H9 (cell line): ENCODE measurements around the gene CEP192. TPM values are rescaled to one million over a fixed set of nuclear protein-coding genes. Genes with fewer than 3 reads are reported as not detected.

Experiments used
- DNase-seq: peaks from one replicate; pipeline ENCODE4 v3.0.0-alpha.2; 2017
- H2AFZ ChIP-seq: one replicate; pipeline ENCODE4 v1.6.1; 2013; ENCODE audit warnings: mild to moderate bottlenecking, low read length, control low read depth, moderate library complexity
- H2AK5ac ChIP-seq: 2 replicates; pipeline ENCODE4 v1.6.1; 2013; ENCODE audit warnings: low read length, control low read depth, mixed read lengths; ENCODE audit not compliant: insufficient read length
- H2BK120ac ChIP-seq: one replicate; pipeline ENCODE4 v1.6.1; 2013; ENCODE audit warnings: low read depth, mild to moderate bottlenecking, low read length, control low read depth, inconsistent platforms; ENCODE audit not compliant: poor library complexity, severe bottlenecking
- H2BK12ac ChIP-seq: 2 replicates; pipeline ENCODE4 v1.6.1; 2013; ENCODE audit warnings: low read length, control low read depth, mixed read lengths, low read depth; ENCODE audit not compliant: insufficient read length
- H2BK15ac ChIP-seq: 2 replicates; pipeline ENCODE4 v1.6.1; 2013; ENCODE audit warnings: low read depth, low read length, control low read depth
- H2BK20ac ChIP-seq: one replicate; pipeline ENCODE4 v1.6.1; 2013; ENCODE audit warnings: low read depth, mild to moderate bottlenecking, low read length, control low read depth, inconsistent platforms; ENCODE audit not compliant: poor library complexity, severe bottlenecking
- H2BK5ac ChIP-seq: 2 replicates; pipeline ENCODE4 v1.6.1; 2013; ENCODE audit warnings: low read length, control low read depth, mixed read lengths; ENCODE audit not compliant: insufficient read length
- H3K14ac ChIP-seq: 2 replicates; pipeline ENCODE4 v1.6.1; 2013; ENCODE audit warnings: low read length, control low read depth; ENCODE audit not compliant: insufficient read depth
- H3K18ac ChIP-seq: 2 replicates; pipeline ENCODE4 v1.6.1; 2013; ENCODE audit warnings: low read depth, mild to moderate bottlenecking, mixed read lengths, low read length, control low read depth; ENCODE audit not compliant: insufficient read length
- H3K23ac ChIP-seq: 2 replicates; pipeline ENCODE4 v1.6.1; 2013; ENCODE audit warnings: low read length, control low read depth, mixed read lengths, low read depth; ENCODE audit not compliant: insufficient read length
- H3K23me2 ChIP-seq: 2 replicates; pipeline ENCODE4 v1.6.1; 2013; ENCODE audit warnings: low read depth, mild to moderate bottlenecking, mixed read lengths, low read length, control low read depth; ENCODE audit not compliant: insufficient read length, poor library complexity, severe bottlenecking
- H3K27ac ChIP-seq: 2 replicates; pipeline ENCODE4 v1.5.1; 2013; ENCODE audit warnings: low read length, control low read depth, mixed read lengths, low read depth; ENCODE audit not compliant: insufficient read length
- H3K27me3 ChIP-seq: 2 replicates; pipeline ENCODE4 v1.6.1; 2013; ENCODE audit warnings: low read length, control low read depth, inconsistent platforms; ENCODE audit not compliant: insufficient read depth
- H3K4ac ChIP-seq: 2 replicates; pipeline ENCODE4 v1.6.1; 2013; ENCODE audit warnings: low read depth, mild to moderate bottlenecking, control low read depth, inconsistent platforms, low read length, moderate library complexity
- H3K4me1 ChIP-seq: 2 replicates; pipeline ENCODE4 v1.6.1; 2013; ENCODE audit warnings: low read length, control low read depth, inconsistent platforms; ENCODE audit not compliant: insufficient read depth
- H3K4me2 ChIP-seq: 2 replicates; pipeline ENCODE4 v1.6.1; 2013; ENCODE audit warnings: low read length, control low read depth, mixed read lengths; ENCODE audit not compliant: insufficient read length, insufficient read depth
- H3K56ac ChIP-seq: 2 replicates; pipeline ENCODE4 v1.6.1; 2013; ENCODE audit warnings: low read depth, mild to moderate bottlenecking, mixed read lengths, low read length, control low read depth; ENCODE audit not compliant: insufficient read length
- H3K79me1 ChIP-seq: 2 replicates; pipeline ENCODE4 v1.6.1; 2013; ENCODE audit warnings: low read depth, mild to moderate bottlenecking, moderate library complexity, low read length, control low read depth, inconsistent platforms; ENCODE audit not compliant: insufficient read depth, poor library complexity, severe bottlenecking
- H3K79me2 ChIP-seq: 2 replicates; pipeline ENCODE4 v1.6.1; 2013; ENCODE audit warnings: low read length, control low read depth, inconsistent platforms; ENCODE audit not compliant: insufficient read depth
- H3K9ac ChIP-seq: 2 replicates; pipeline ENCODE4 v1.6.1; 2013; ENCODE audit warnings: low read length, control low read depth, mixed read lengths; ENCODE audit not compliant: insufficient read length; ENCODE audit errors: extremely low read depth
- H3K9me3 ChIP-seq: one replicate; pipeline ENCODE4 v1.6.1; 2013; ENCODE audit warnings: low read depth, low read length, inconsistent platforms; ENCODE audit not compliant: control insufficient read depth
- H3T11ph ChIP-seq: one replicate; pipeline ENCODE4 v1.6.1; 2013; ENCODE audit warnings: mild to moderate bottlenecking, low read length, control low read depth, inconsistent platforms
- H4K20me1 ChIP-seq: one replicate; pipeline ENCODE4 v1.6.1; 2013; ENCODE audit not compliant: control insufficient read depth, insufficient read length, insufficient read depth
- H4K5ac ChIP-seq: 2 replicates; pipeline ENCODE4 v1.6.1; 2013; ENCODE audit warnings: low read depth, mild to moderate bottlenecking, mixed read lengths, low read length, control low read depth; ENCODE audit not compliant: insufficient read length
- H4K8ac ChIP-seq: replicated peaks from 2 replicates; pipeline ENCODE4 v1.6.1; 2013; ENCODE audit warnings: low read length, control low read depth, mixed read lengths, low read depth; ENCODE audit not compliant: insufficient read length
- H4K91ac ChIP-seq: 2 replicates; pipeline ENCODE4 v1.6.1; 2013; ENCODE audit warnings: low read depth, mild to moderate bottlenecking, moderate library complexity, mixed read lengths, low read length, control low read depth; ENCODE audit not compliant: insufficient read length
- H3K27ac Mint-ChIP-seq, 3 experiments: 2 replicates in 2 of 3; 3 replicates in 1 of 3; pipeline ENCODE4 v1.8.0; 2020 to 2021; ENCODE audit warnings: mixed read lengths in 3 of 3, mild to moderate bottlenecking in 1 of 3, moderate library complexity in 1 of 3
- H3K27me3 Mint-ChIP-seq: 2 replicates; pipeline ENCODE4 v1.8.0; 2021; ENCODE audit warnings: low read depth, mild to moderate bottlenecking, moderate library complexity, mixed read lengths
- H3K36me3 Mint-ChIP-seq, 3 experiments: 2 replicates in 2 of 3; 3 replicates in 1 of 3; pipeline ENCODE4 v1.8.0; 2020 to 2021; ENCODE audit warnings: low read depth in 3 of 3, mixed read lengths in 3 of 3; ENCODE audit not compliant: insufficient read depth in 1 of 3
- H3K4me1 Mint-ChIP-seq, 2 experiments: 2 replicates each; pipeline ENCODE4 v1.8.0; 2020; ENCODE audit warnings: mixed read lengths in 2 of 2
- H3K4me3 Mint-ChIP-seq, 2 experiments: 2 replicates in 1 of 2; 3 replicates in 1 of 2; pipeline ENCODE4 v1.8.0; 2020 to 2021; ENCODE audit warnings: mild to moderate bottlenecking in 2 of 2, mixed read lengths in 2 of 2, moderate library complexity in 1 of 2
- H3K9me3 Mint-ChIP-seq, 2 experiments: 2 replicates in 1 of 2; 3 replicates in 1 of 2; pipeline ENCODE4 v1.8.0; 2020; ENCODE audit warnings: mild to moderate bottlenecking in 2 of 2, mixed read lengths in 2 of 2, moderate library complexity in 1 of 2
- CTCF ChIP-seq: fragments of 200-600 bp; sonication (generic); conservative IDR thresholded peaks from 3 replicates; pipeline ENCODE4 v1.8.0; 2021; ENCODE audit warnings: antibody characterized with exemption, mild to moderate bottlenecking
- WGBS: extraction: QIAGEN DNeasy Blood & Tissue Kit; methylation state at CpG from one replicate; pipeline ENCODE4 v1.1.7; 2013; ENCODE audit warnings: missing lambda C conversion rate, low lambda C conversion rate, mixed read lengths; ENCODE audit not compliant: insufficient read length; ENCODE audit errors: extremely low coverage; 5-methylcytosine and 5-hydroxymethylcytosine counted together
- total RNA-seq: library from RNA; stranded (reverse); gene quantifications from 2 replicates; pipeline ENCODE4 v1.2.1, GENCODE V29; 2021

Gene CEP192
- total RNA-seq, 1 experiment from 2014 or later = 23.5 TPM

GRCh38 chr18:13005289-13005688, 14.1 kb downstream of the CEP192 start:
- H3K4me2 ChIP-seq = no peak overlapping the region
- no peak overlapping the region for H3K14ac ChIP-seq
- peaks cover 2 to 37% (median 20%) of the 10 kb centered on the region in 3 experiments; a peak in 6 of 7 replicates for H3K36me3 Mint-ChIP-seq
- H2AK5ac ChIP-seq = no peak overlapping the region
- no peak overlapping the region for H2AFZ ChIP-seq
- H3K79me1 ChIP-seq = peaks cover 3% of the 10 kb centered on the region
- H4K5ac ChIP-seq = no peak overlapping the region
- no peak overlapping the region for H3K4me3 Mint-ChIP-seq
- H3K27me3 Mint-ChIP-seq = no peaks in the 10 kb centered on the region
- no peak overlapping the region for H2BK120ac ChIP-seq
- no peak overlapping the region for H3K23ac ChIP-seq
- H2BK20ac ChIP-seq = no peak overlapping the region
- H2BK12ac ChIP-seq = no peak overlapping the region
- no peak for DNase-seq
- H3K27ac ChIP-seq = no peak overlapping the region
- no peaks in the 10 kb centered on the region for H3K9me3 Mint-ChIP-seq
- no peaks in the 10 kb centered on the region for H3K4me1 ChIP-seq
- H3K18ac ChIP-seq = no peak overlapping the region
- WGBS = no CpG with 5 or more reads among the region's 1 CpG
- no peak overlapping the region for H3K9ac ChIP-seq
- H2BK5ac ChIP-seq = no peak overlapping the region
- H3K4ac ChIP-seq = no peak overlapping the region
- H3T11ph ChIP-seq = no peak overlapping the region
- H3K4me1 Mint-ChIP-seq = no peaks in the 10 kb centered on the region
- no peaks in the 10 kb centered on the region for H3K23me2 ChIP-seq
- no peak for TF ChIP-seq CTCF
- H3K27ac Mint-ChIP-seq = no peak overlapping the region
- no peak overlapping the region for H4K8ac ChIP-seq
- no peaks in the 10 kb centered on the region for H3K9me3 ChIP-seq
- H3K27me3 ChIP-seq = no peaks in the 10 kb centered on the region
- H3K79me2 ChIP-seq = no peaks in the 10 kb centered on the region
- no peaks in the 10 kb centered on the region for H4K20me1 ChIP-seq
- H2BK15ac ChIP-seq = no peak overlapping the region
- H3K56ac ChIP-seq = no peak overlapping the region
- H4K91ac ChIP-seq = no peak overlapping the region
